ENCODE results near the gene LAMA4. TPM values are rescaled to one million over a fixed set of nuclear protein-coding genes. Genes with fewer than 3 reads are reported as not detected.

LAMA4 gene
- total RNA-seq, 3 donors from 2014 or later, result 15.9 to 101 (median 37.0) TPM

- no peaks in the 10 kb centered on the region for H3K4me1 ChIP-seq (ENCODE audit: low read depth)
- TF ChIP-seq CTCF (IDR thresholded peaks at IDR 0.05), result no peak
- H3K36me3 ChIP-seq (ENCODE audit: low read depth), result no peaks in the 10 kb centered on the region
- ATAC-seq, result no peak
- no peak for DNase-seq
- intact Hi-C loops (cut with DNase I, micrococcal nuclease), result no loop called here
- no peaks in the 10 kb centered on the region for H3K9me3 ChIP-seq
- peak overlapping the region; percentile 12 for H3K4me3 ChIP-seq
Observed at GRCh38 chr6:112252571-112253497, 1.5 kb downstream of the LAMA4 start.

- intact Hi-C loops (cut with DNase I, micrococcal nuclease), result no loop called here
- Histone ChIP-seq H3K4me1 (ENCODE audit: low read depth) (no peaks in the 10 kb centered on the region), H3K36me3 (ENCODE audit: low read depth) (no peaks in the 10 kb centered on the region), H3K9me3 (no peaks in the 10 kb centered on the region), H3K4me3 (no peak overlapping the region)
- ATAC-seq (peak; percentile 40), DNase-seq (peak in 1 of 3 donors; percentile 42)
- no peak for TF ChIP-seq CTCF (IDR thresholded peaks at IDR 0.05)
Observed at GRCh38 chr6:112251171-112251875, 3.0 kb downstream of the LAMA4 start.

GRCh38 chr6:112249489-112249888 lies 4.9 kb downstream of the LAMA4 start:
- Histone ChIP-seq H3K4me1 (ENCODE audit: low read depth) (no peaks in the 10 kb centered on the region), H3K4me3 (no peak overlapping the region), H3K9me3 (no peaks in the 10 kb centered on the region), H3K36me3 (ENCODE audit: low read depth) (no peaks in the 10 kb centered on the region)
- no peak for TF ChIP-seq CTCF (IDR thresholded peaks at IDR 0.05)
- ATAC-seq (no peak), DNase-seq (no peak)
- intact Hi-C loops (cut with DNase I, micrococcal nuclease), result no loop called here

GRCh38 chr6:112247275-112247674 lies 7.1 kb downstream of the LAMA4 start:
- no peak for TF ChIP-seq CTCF (IDR thresholded peaks at IDR 0.05)
- DNase-seq (no peak), ATAC-seq (no peak)
- Histone ChIP-seq H3K4me3 (no peak overlapping the region), H3K36me3 (ENCODE audit: low read depth) (no peaks in the 10 kb centered on the region), H3K4me1 (ENCODE audit: low read depth) (peaks cover 6% of the 10 kb centered on the region), H3K9me3 (no peaks in the 10 kb centered on the region)
- intact Hi-C loops (cut with DNase I, micrococcal nuclease), result no loop called here

- TF ChIP-seq CTCF (IDR thresholded peaks at IDR 0.05), result no peak
- Histone ChIP-seq H3K4me3 (no peak overlapping the region), H3K4me1 (ENCODE audit: low read depth) (peaks cover 6% of the 10 kb centered on the region), H3K9me3 (no peaks in the 10 kb centered on the region), H3K36me3 (ENCODE audit: low read depth) (no peaks in the 10 kb centered on the region)
- no peak for DNase-seq
- ATAC-seq, result no peak
- intact Hi-C loops (cut with DNase I, micrococcal nuclease), result no loop called here
Observed at GRCh38 chr6:112245511-112246203, 8.7 kb downstream of the LAMA4 start.

All from mucosa of descending colon (tissue), 3 donors.